ENCODE results near the gene BCAP29. TPM values are rescaled to one million over a fixed set of nuclear protein-coding genes. Genes with fewer than 3 reads are reported as not detected.
"Not testable (repeated sequence)": the region's sequence is repeated elsewhere in the genome, so short reads cannot be mapped to it uniquely, and the experiment has no call there.

Gene BCAP29
- total RNA-seq, 1 experiment from 2014 or later, result 17.6 TPM

- CTCF ChIA-PET, result no interaction called here
- H3K27me3 Mint-ChIP-seq (ENCODE audit: unreplicated experiment), result no peaks in the 10 kb centered on the region
- H3K27ac Mint-ChIP-seq (ENCODE audit: unreplicated experiment), result no peak overlapping the region
- H3K9me3 Mint-ChIP-seq (ENCODE audit: low read depth, unreplicated experiment), result no peaks in the 10 kb centered on the region
- no peaks in the 10 kb centered on the region for H3K4me1 Mint-ChIP-seq (ENCODE audit: low read depth, unreplicated experiment)
- H3K36me3 Mint-ChIP-seq (ENCODE audit: insufficient read depth, unreplicated experiment), result no peaks in the 10 kb centered on the region
- DNase-seq, result no peak
- no peak for TF ChIP-seq CTCF (IDR thresholded peaks at IDR 0.05; ENCODE audit: unreplicated experiment)
- intact Hi-C loops (cut with micrococcal nuclease; ENCODE audit: unreplicated experiment), result no loop called here
- no peak overlapping the region for H3K4me3 Mint-ChIP-seq (ENCODE audit: low read depth, unreplicated experiment)
- no TSS peak for BruUV-seq (replicated peaks)
Observed at GRCh38 chr7:107631588-107632491, 51.8 kb downstream of the BCAP29 start.

GRCh38 chr7:107632492-107632865, 52.4 kb downstream of the BCAP29 start:
- H3K27ac Mint-ChIP-seq (ENCODE audit: unreplicated experiment), result no peak overlapping the region
- no peak for TF ChIP-seq CTCF (IDR thresholded peaks at IDR 0.05; ENCODE audit: unreplicated experiment)
- CTCF ChIA-PET, result no interaction called here
- no peaks in the 10 kb centered on the region for H3K9me3 Mint-ChIP-seq (ENCODE audit: low read depth, unreplicated experiment)
- DNase-seq, result no peak
- H3K4me1 Mint-ChIP-seq (ENCODE audit: low read depth, unreplicated experiment), result no peaks in the 10 kb centered on the region
- BruUV-seq (replicated peaks), result no TSS peak
- H3K36me3 Mint-ChIP-seq (ENCODE audit: insufficient read depth, unreplicated experiment), result no peaks in the 10 kb centered on the region
- H3K27me3 Mint-ChIP-seq (ENCODE audit: unreplicated experiment), result peaks cover under 1% of the 10 kb centered on the region
- no peak overlapping the region for H3K4me3 Mint-ChIP-seq (ENCODE audit: low read depth, unreplicated experiment)
- intact Hi-C loops (cut with micrococcal nuclease; ENCODE audit: unreplicated experiment), result no loop called here

GRCh38 chr7:107638594-107638993, 58.5 kb downstream of the BCAP29 start:
- H3K36me3 Mint-ChIP-seq (ENCODE audit: insufficient read depth, unreplicated experiment), result no peaks in the 10 kb centered on the region
- no peak overlapping the region for H3K4me3 Mint-ChIP-seq (ENCODE audit: low read depth, unreplicated experiment)
- H3K27ac Mint-ChIP-seq (ENCODE audit: unreplicated experiment), result no peak overlapping the region
- H3K9me3 Mint-ChIP-seq (ENCODE audit: low read depth, unreplicated experiment), result no peaks in the 10 kb centered on the region
- no peak for DNase-seq
- peaks cover 34% of the 10 kb centered on the region for H3K27me3 Mint-ChIP-seq (ENCODE audit: unreplicated experiment)
- no peak for TF ChIP-seq CTCF (IDR thresholded peaks at IDR 0.05; ENCODE audit: unreplicated experiment)
- intact Hi-C loops (cut with micrococcal nuclease; ENCODE audit: unreplicated experiment), result no loop called here
- CTCF ChIA-PET, result no interaction called here
- BruUV-seq (replicated peaks), result no TSS peak
- no peaks in the 10 kb centered on the region for H3K4me1 Mint-ChIP-seq (ENCODE audit: low read depth, unreplicated experiment)

- peaks cover 35% of the 10 kb centered on the region for H3K27me3 Mint-ChIP-seq (ENCODE audit: unreplicated experiment)
Observed at GRCh38 chr7:107639070-107639469, 59.0 kb downstream of the BCAP29 start.

GRCh38 chr7:107641676-107642075, 61.6 kb downstream of the BCAP29 start:
- H3K36me3 Mint-ChIP-seq (ENCODE audit: insufficient read depth, unreplicated experiment), result no peaks in the 10 kb centered on the region
- intact Hi-C loops (cut with micrococcal nuclease; ENCODE audit: unreplicated experiment), result no loop called here
- no peak for DNase-seq
- no peak for TF ChIP-seq CTCF (IDR thresholded peaks at IDR 0.05; ENCODE audit: unreplicated experiment)
- no peak overlapping the region for H3K4me3 Mint-ChIP-seq (ENCODE audit: low read depth, unreplicated experiment)
- H3K27ac Mint-ChIP-seq (ENCODE audit: unreplicated experiment), result no peak overlapping the region
- H3K9me3 Mint-ChIP-seq (ENCODE audit: low read depth, unreplicated experiment), result no peaks in the 10 kb centered on the region
- no peaks in the 10 kb centered on the region for H3K4me1 Mint-ChIP-seq (ENCODE audit: low read depth, unreplicated experiment)
- CTCF ChIA-PET, result no interaction called here
- no TSS peak for BruUV-seq (replicated peaks)
- H3K27me3 Mint-ChIP-seq (ENCODE audit: unreplicated experiment), result peaks cover 57% of the 10 kb centered on the region

More at GRCh38 chr7:107639070-107639469, 59.0 kb downstream of the BCAP29 start:
- H3K27ac Mint-ChIP-seq (ENCODE audit: unreplicated experiment); BruUV-seq (replicated peaks); H3K4me1 Mint-ChIP-seq (ENCODE audit: low read depth, unreplicated experiment); CTCF ChIA-PET; H3K36me3 Mint-ChIP-seq (ENCODE audit: insufficient read depth, unreplicated experiment); intact Hi-C loops (cut with micrococcal nuclease; ENCODE audit: unreplicated experiment); DNase-seq; H3K9me3 Mint-ChIP-seq (ENCODE audit: low read depth, unreplicated experiment); H3K4me3 Mint-ChIP-seq (ENCODE audit: low read depth, unreplicated experiment): not testable (repeated sequence)
